ENCODE results near the gene TELO2.
A peak's percentile ranks its signal among the peaks of the same experiment; 100 is the strongest.

TELO2 gene

DNA sequence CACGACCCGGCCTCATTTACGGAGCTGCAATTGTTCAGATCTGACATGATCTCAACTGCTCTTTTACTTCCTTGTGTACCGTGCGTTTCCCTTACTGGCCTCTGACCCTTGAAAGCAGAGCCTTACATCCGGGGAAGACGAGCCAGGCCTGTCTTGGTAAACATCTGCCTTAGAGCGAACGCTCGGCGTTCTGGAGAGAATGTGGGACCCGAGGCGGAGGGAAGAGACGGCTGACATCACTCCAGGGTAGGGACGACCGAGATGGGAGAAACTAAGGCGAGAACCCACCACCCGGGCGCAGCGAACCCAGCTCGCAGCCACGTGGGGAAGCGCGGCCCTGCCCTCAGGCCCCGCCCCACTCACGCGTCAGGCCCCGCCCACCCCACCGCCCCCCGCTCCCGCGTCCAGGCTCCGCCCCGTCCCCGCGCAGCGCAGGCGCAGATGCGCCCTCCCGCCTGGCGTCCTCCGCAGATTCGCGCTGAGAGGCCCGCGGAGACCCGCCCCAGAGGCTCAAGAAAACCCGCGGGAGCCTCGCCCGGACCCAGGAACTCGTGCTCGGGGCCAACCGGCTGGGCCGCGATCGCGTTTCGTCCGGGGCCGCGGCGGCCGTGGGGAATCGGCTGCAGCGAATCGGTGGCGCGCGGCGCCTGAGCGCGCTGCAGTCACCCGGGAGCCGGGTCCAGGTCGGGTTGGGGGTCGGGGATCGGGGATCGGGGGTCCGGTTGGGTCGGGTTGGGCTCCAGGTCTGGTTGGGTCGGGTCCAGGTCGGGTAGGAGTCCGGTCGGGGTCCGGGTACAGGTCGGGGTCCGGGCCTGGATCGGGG is at the start of gene TELO2 (continued):
- TF ChIP-seq ZNF658 (tag by site-specific recombination; IDR thresholded peaks at IDR 0.05) (no peak), ZSCAN30 (tag by site-specific recombination; IDR thresholded peaks at IDR 0.05) (peak; percentile 82), ZBTB1 (tag by site-specific recombination; IDR thresholded peaks at IDR 0.05) (no peak), ZNF23 (tag by site-specific recombination; IDR thresholded peaks at IDR 0.05; ENCODE audit: borderline replicate concordance) (no peak), ZNF394 (tag by site-specific recombination; IDR thresholded peaks at IDR 0.05; ENCODE audit: borderline replicate concordance) (no peak), ZNF302 (tag by site-specific recombination; IDR thresholded peaks at IDR 0.05; ENCODE audit: low read depth) (no peak), ZNF404 (tag by site-specific recombination; IDR thresholded peaks at IDR 0.05) (no peak), ZNF140 (tag by site-specific recombination; IDR thresholded peaks at IDR 0.05) (no peak), KLF9 (tag by site-specific recombination; IDR thresholded peaks at IDR 0.05; ENCODE audit: low read depth) (peak; percentile 79), ZNF561 (tag by site-specific recombination; IDR thresholded peaks at IDR 0.05; ENCODE audit: borderline replicate concordance) (no peak; the same call in 1 of the 2 replicates), YY1 (tag by site-specific recombination; IDR thresholded peaks at IDR 0.05) (no peak), ZNF266 (tag by site-specific recombination; IDR thresholded peaks at IDR 0.05; ENCODE audit: low read depth) (no peak)
- TF ChIP-seq, protein P1, sequence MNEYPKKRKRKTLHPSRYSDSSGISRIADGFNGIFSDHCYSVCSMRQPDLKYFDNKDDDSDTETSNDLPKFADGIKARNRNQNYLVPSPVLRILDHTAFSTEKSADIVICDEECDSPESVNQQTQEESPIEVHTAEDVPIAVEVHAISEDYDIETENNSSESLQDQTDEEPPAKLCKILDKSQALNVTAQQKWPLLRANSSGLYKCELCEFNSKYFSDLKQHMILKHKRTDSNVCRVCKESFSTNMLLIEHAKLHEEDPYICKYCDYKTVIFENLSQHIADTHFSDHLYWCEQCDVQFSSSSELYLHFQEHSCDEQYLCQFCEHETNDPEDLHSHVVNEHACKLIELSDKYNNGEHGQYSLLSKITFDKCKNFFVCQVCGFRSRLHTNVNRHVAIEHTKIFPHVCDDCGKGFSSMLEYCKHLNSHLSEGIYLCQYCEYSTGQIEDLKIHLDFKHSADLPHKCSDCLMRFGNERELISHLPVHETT (tag by site-specific recombination; IDR thresholded peaks at IDR 0.05) = no peak
- TF ChIP-seq, protein P2, sequence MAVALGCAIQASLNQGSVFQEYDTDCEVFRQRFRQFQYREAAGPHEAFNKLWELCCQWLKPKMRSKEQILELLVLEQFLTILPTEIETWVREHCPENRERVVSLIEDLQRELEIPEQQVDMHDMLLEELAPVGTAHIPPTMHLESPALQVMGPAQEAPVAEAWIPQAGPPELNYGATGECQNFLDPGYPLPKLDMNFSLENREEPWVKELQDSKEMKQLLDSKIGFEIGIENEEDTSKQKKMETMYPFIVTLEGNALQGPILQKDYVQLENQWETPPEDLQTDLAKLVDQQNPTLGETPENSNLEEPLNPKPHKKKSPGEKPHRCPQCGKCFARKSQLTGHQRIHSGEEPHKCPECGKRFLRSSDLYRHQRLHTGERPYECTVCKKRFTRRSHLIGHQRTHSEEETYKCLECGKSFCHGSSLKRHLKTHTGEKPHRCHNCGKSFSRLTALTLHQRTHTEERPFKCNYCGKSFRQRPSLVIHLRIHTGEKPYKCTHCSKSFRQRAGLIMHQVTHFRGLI (tag by site-specific recombination; IDR thresholded peaks at IDR 0.05) = peak; percentile 57; the same call in 1 of the 2 replicates
- TF ChIP-seq, protein P3, sequence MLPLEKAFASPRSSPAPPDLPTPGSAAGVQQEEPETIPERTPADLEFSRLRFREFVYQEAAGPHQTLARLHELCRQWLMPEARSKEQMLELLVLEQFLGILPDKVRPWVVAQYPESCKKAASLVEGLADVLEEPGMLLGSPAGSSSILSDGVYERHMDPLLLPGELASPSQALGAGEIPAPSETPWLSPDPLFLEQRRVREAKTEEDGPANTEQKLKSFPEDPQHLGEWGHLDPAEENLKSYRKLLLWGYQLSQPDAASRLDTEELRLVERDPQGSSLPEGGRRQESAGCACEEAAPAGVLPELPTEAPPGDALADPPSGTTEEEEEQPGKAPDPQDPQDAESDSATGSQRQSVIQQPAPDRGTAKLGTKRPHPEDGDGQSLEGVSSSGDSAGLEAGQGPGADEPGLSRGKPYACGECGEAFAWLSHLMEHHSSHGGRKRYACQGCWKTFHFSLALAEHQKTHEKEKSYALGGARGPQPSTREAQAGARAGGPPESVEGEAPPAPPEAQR (tag by site-specific recombination; IDR thresholded peaks at IDR 0.05) = no peak
- TF ChIP-seq, protein P4, sequence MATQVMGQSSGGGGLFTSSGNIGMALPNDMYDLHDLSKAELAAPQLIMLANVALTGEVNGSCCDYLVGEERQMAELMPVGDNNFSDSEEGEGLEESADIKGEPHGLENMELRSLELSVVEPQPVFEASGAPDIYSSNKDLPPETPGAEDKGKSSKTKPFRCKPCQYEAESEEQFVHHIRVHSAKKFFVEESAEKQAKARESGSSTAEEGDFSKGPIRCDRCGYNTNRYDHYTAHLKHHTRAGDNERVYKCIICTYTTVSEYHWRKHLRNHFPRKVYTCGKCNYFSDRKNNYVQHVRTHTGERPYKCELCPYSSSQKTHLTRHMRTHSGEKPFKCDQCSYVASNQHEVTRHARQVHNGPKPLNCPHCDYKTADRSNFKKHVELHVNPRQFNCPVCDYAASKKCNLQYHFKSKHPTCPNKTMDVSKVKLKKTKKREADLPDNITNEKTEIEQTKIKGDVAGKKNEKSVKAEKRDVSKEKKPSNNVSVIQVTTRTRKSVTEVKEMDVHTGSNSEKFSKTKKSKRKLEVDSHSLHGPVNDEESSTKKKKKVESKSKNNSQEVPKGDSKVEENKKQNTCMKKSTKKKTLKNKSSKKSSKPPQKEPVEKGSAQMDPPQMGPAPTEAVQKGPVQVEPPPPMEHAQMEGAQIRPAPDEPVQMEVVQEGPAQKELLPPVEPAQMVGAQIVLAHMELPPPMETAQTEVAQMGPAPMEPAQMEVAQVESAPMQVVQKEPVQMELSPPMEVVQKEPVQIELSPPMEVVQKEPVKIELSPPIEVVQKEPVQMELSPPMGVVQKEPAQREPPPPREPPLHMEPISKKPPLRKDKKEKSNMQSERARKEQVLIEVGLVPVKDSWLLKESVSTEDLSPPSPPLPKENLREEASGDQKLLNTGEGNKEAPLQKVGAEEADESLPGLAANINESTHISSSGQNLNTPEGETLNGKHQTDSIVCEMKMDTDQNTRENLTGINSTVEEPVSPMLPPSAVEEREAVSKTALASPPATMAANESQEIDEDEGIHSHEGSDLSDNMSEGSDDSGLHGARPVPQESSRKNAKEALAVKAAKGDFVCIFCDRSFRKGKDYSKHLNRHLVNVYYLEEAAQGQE (tag by site-specific recombination; IDR thresholded peaks at IDR 0.05) = peak; percentile 11; the same call in 1 of the 2 replicates
- TF ChIP-seq, protein P5, sequence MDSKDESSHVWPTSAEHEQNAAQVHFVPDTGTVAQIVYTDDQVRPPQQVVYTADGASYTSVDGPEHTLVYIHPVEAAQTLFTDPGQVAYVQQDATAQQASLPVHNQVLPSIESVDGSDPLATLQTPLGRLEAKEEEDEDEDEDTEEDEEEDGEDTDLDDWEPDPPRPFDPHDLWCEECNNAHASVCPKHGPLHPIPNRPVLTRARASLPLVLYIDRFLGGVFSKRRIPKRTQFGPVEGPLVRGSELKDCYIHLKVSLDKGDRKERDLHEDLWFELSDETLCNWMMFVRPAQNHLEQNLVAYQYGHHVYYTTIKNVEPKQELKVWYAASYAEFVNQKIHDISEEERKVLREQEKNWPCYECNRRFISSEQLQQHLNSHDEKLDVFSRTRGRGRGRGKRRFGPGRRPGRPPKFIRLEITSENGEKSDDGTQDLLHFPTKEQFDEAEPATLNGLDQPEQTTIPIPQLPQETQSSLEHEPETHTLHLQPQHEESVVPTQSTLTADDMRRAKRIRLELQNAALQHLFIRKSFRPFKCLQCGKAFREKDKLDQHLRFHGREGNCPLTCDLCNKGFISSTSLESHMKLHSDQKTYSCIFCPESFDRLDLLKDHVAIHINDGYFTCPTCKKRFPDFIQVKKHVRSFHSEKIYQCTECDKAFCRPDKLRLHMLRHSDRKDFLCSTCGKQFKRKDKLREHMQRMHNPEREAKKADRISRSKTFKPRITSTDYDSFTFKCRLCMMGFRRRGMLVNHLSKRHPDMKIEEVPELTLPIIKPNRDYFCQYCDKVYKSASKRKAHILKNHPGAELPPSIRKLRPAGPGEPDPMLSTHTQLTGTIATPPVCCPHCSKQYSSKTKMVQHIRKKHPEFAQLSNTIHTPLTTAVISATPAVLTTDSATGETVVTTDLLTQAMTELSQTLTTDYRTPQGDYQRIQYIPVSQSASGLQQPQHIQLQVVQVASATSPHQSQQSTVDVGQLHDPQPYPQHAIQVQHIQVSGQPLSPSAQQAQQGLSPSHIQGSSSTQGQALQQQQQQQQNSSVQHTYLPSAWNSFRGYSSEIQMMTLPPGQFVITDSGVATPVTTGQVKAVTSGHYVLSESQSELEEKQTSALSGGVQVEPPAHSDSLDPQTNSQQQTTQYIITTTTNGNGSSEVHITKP (tag by site-specific recombination; IDR thresholded peaks at IDR 0.05) = peak; percentile 59; the same call in 1 of the 2 replicates
- TF ChIP-seq, protein P6, sequence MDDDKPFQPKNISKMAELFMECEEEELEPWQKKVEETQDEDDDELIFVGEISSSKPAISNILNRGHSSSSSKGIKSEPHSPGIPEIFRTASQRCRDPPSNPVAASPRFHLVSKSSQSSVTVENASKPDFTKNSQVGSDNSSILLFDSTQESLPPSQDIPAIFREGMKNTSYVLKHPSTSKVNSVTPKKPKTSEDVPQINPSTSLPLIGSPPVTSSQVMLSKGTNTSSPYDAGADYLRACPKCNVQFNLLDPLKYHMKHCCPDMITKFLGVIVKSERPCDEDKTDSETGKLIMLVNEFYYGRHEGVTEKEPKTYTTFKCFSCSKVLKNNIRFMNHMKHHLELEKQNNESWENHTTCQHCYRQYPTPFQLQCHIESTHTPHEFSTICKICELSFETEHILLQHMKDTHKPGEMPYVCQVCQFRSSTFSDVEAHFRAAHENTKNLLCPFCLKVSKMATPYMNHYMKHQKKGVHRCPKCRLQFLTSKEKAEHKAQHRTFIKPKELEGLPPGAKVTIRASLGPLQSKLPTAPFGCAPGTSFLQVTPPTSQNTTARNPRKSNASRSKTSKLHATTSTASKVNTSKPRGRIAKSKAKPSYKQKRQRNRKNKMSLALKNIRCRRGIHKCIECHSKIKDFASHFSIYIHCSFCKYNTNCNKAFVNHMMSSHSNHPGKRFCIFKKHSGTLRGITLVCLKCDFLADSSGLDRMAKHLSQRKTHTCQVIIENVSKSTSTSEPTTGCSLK (tag by site-specific recombination; IDR thresholded peaks at IDR 0.05) = no peak
